H7 (cell line): ENCODE results near the gene SPATC1L. TPM values are rescaled to one million over a fixed set of nuclear protein-coding genes. Genes with fewer than 3 reads are reported as not detected.

ENCODE experiments used
- DNase-seq: peaks from one replicate; pipeline ENCODE4 v3.0.0; 2012
- H3K27me3 ChIP-seq: 2 replicates; pipeline ENCODE4 v1.6.0; 2011; ENCODE audit warnings: mild to moderate bottlenecking, low read length; ENCODE audit not compliant: control insufficient read depth, insufficient read depth
- H3K36me3 ChIP-seq: replicated peaks from 2 replicates; pipeline ENCODE4 v1.5.1; 2011; ENCODE audit warnings: low read length; ENCODE audit not compliant: control insufficient read depth, insufficient read depth
- H3K4me3 ChIP-seq: 2 replicates; pipeline ENCODE4 v1.5.1; 2011; ENCODE audit warnings: low read depth, mild to moderate bottlenecking, control low read depth, low read length, moderate library complexity; ENCODE audit not compliant: insufficient read depth
- total RNA-seq: library from RNA; depleted of rRNA; stranded (reverse); fragments of >200 nt; shearing (Covaris generic); gene quantifications from 2 replicates; pipeline ENCODE4 v1.2.3, GENCODE V29; 2014

Gene SPATC1L
- total RNA-seq, 1 experiment from 2014 or later, result 35.5 TPM

- H3K27me3 ChIP-seq, result no peaks in the 10 kb centered on the region
- no peaks in the 10 kb centered on the region; the same call in 1 of the 2 replicates for H3K36me3 ChIP-seq
- no peak overlapping the region for H3K4me3 ChIP-seq
- DNase-seq, result peak; percentile 23
These were observed 25.5 kb downstream of the SPATC1L start for GRCh38 chr21:46158666-46159300.

GRCh38 chr21:46157987-46158451 is 26.2 kb downstream of the SPATC1L start:
- Histone ChIP-seq H3K27me3 (no peaks in the 10 kb centered on the region), H3K4me3 (no peak overlapping the region), H3K36me3 (no peaks in the 10 kb centered on the region; the same call in 1 of the 2 replicates)
- DNase-seq, result peak; percentile 20

- peak; percentile 16 for DNase-seq
These were observed 26.8 kb downstream of the SPATC1L start for GRCh38 chr21:46157396-46157986.

GRCh38 chr21:46156678-46157077 is 27.6 kb downstream of the SPATC1L start:
- Histone ChIP-seq H3K27me3 (no peaks in the 10 kb centered on the region), H3K4me3 (no peak overlapping the region), H3K36me3 (no peaks in the 10 kb centered on the region; the same call in 1 of the 2 replicates)
- DNase-seq, result no peak

More at GRCh38 chr21:46157396-46157986, 26.8 kb downstream of the SPATC1L start:
- Histone ChIP-seq H3K36me3 (no peaks in the 10 kb centered on the region; the same call in 1 of the 2 replicates), H3K27me3 (no peaks in the 10 kb centered on the region), H3K4me3 (no peak overlapping the region)

GRCh38 chr21:46156378-46156645 is 27.9 kb downstream of the SPATC1L start:
- no peaks in the 10 kb centered on the region for H3K27me3 ChIP-seq
- DNase-seq, result peak; percentile 22

GRCh38 chr21:46155514-46156377 is 28.5 kb downstream of the SPATC1L start, which contains the start of gene FTCD:
TSS of gene FTCD (minus strand) at chr21:46155579. CDS start at chr21:46155523, 56 bp downstream.
- DNase-seq, result peak; percentile 24
- Histone ChIP-seq H3K27me3 (no peaks in the 10 kb centered on the region), H3K36me3 (no peaks in the 10 kb centered on the region; the same call in 1 of the 2 replicates), H3K4me3 (no peak within 1 kb of the TSS)

More at GRCh38 chr21:46156378-46156645, 27.9 kb downstream of the SPATC1L start:
- Histone ChIP-seq H3K36me3 (no peaks in the 10 kb centered on the region; the same call in 1 of the 2 replicates), H3K4me3 (no peak overlapping the region)

- peak; percentile 43 for DNase-seq
- H3K27me3 ChIP-seq, result no peaks in the 10 kb centered on the region
- no peak overlapping the region for H3K4me3 ChIP-seq
- no peaks in the 10 kb centered on the region; the same call in 1 of the 2 replicates for H3K36me3 ChIP-seq
These were observed 29.2 kb downstream of the SPATC1L start for GRCh38 chr21:46154955-46155513.

GRCh38 chr21:46154155-46154954 is 29.9 kb downstream of the SPATC1L start:
- DNase-seq, result no peak
- no peaks in the 10 kb centered on the region; the same call in 1 of the 2 replicates for H3K36me3 ChIP-seq
- no peaks in the 10 kb centered on the region for H3K27me3 ChIP-seq
- H3K4me3 ChIP-seq, result no peak overlapping the region

- peak; percentile 98 for DNase-seq
- H3K27me3 ChIP-seq, result no peaks in the 10 kb centered on the region
- no peak overlapping the region for H3K4me3 ChIP-seq
- H3K36me3 ChIP-seq, result no peaks in the 10 kb centered on the region; the same call in 1 of the 2 replicates
These were observed 30.8 kb downstream of the SPATC1L start for GRCh38 chr21:46153247-46154154.

- H3K27me3 ChIP-seq, result no peaks in the 10 kb centered on the region
- H3K4me3 ChIP-seq, result no peak overlapping the region
- no peaks in the 10 kb centered on the region; the same call in 1 of the 2 replicates for H3K36me3 ChIP-seq
- no peak for DNase-seq
These were observed 31.4 kb downstream of the SPATC1L start for GRCh38 chr21:46152927-46153246.

- no peak for DNase-seq
These were observed 32.0 kb downstream of the SPATC1L start for GRCh38 chr21:46151989-46152926.

GRCh38 chr21:46151261-46151988 is 32.8 kb downstream of the SPATC1L start:
- peak; percentile 64 for DNase-seq
- no peak overlapping the region for H3K4me3 ChIP-seq
- H3K36me3 ChIP-seq, result no peaks in the 10 kb centered on the region; the same call in 1 of the 2 replicates

More at GRCh38 chr21:46151989-46152926, 32.0 kb downstream of the SPATC1L start:
- no peaks in the 10 kb centered on the region for H3K27me3 ChIP-seq
- no peaks in the 10 kb centered on the region; the same call in 1 of the 2 replicates for H3K36me3 ChIP-seq
- H3K4me3 ChIP-seq, result no peak overlapping the region

More at GRCh38 chr21:46151261-46151988, 32.8 kb downstream of the SPATC1L start:
- no peaks in the 10 kb centered on the region for H3K27me3 ChIP-seq
